Esophagus squamous epithelium (tissue), 4 donors: ENCODE results near the gene PLBD2.

ENCODE experiments used
- POLR2A ChIP-seq, 4 donors: fragments of 450-650 bp; IDR thresholded peaks; one replicate each; pipeline ENCODE4 v1.6.1; 2017; ENCODE audit warnings: antibody characterized with exemption in 4 of 4, mild to moderate bottlenecking in 4 of 4, moderate library complexity in 3 of 4
- TF ChIP-seq, protein P1 (sequence below), 6 experiments: fragments of 450-650 bp in 4 of 6; fragments of 200-600 bp in 2 of 6; sonication (generic) in 2 of 6; IDR thresholded peaks; one replicate each; pipeline ENCODE4 v1.5.1; 2016 to 2019; ENCODE audit warnings: antibody characterized with exemption in 6 of 6, mild to moderate bottlenecking in 4 of 6, moderate library complexity in 4 of 6

GRCh38 chr12:113402586-113403260 is 44.3 kb downstream of the PLBD2 start:
- TF ChIP-seq, protein P1, sequence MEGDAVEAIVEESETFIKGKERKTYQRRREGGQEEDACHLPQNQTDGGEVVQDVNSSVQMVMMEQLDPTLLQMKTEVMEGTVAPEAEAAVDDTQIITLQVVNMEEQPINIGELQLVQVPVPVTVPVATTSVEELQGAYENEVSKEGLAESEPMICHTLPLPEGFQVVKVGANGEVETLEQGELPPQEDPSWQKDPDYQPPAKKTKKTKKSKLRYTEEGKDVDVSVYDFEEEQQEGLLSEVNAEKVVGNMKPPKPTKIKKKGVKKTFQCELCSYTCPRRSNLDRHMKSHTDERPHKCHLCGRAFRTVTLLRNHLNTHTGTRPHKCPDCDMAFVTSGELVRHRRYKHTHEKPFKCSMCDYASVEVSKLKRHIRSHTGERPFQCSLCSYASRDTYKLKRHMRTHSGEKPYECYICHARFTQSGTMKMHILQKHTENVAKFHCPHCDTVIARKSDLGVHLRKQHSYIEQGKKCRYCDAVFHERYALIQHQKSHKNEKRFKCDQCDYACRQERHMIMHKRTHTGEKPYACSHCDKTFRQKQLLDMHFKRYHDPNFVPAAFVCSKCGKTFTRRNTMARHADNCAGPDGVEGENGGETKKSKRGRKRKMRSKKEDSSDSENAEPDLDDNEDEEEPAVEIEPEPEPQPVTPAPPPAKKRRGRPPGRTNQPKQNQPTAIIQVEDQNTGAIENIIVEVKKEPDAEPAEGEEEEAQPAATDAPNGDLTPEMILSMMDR (IDR thresholded peaks at IDR 0.05) = no peak
- no peak for TF ChIP-seq POLR2A (IDR thresholded peaks at IDR 0.05)
